Fibroblast of lung (primary cell): Measurements from ENCODE around the gene TAP2.

Experiments
- CTCF ChIP-seq, 2 donors: IDR thresholded peaks in 1 of 2; conservative IDR thresholded peaks in 1 of 2; 1 replicate in 1 of 2; 2 replicates in 1 of 2; pipeline ENCODE4 v1.5.1; 2011 to 2012; ENCODE audit warnings: low read length in 2 of 2, control low read depth in 1 of 2, inconsistent platforms in 1 of 2, low read depth in 1 of 2, mild to moderate bottlenecking in 1 of 2
- EZH2 ChIP-seq: IDR thresholded peaks from 2 replicates; pipeline ENCODE4 v1.5.1; 2012; ENCODE audit warnings: low read length, control low read depth, mild to moderate bottlenecking; ENCODE audit errors: missing control alignments

GRCh38 chr6:32845384-32845884 lies 6.9 kb upstream of the TAP2 start:
- no peak for TF ChIP-seq EZH2
- no peak for TF ChIP-seq CTCF (conservative IDR thresholded peaks at IDR 0.05 in 1 of 2, IDR thresholded peaks at IDR 0.05 in 1 of 2; ENCODE audit: low read depth in 1 of 2, low read length in 2 of 2)
